Vagina (tissue), 2 donors: ENCODE measurements around the gene SH3YL1.

Experiments
- CTCF ChIP-seq, 3 experiments: fragments of 450-650 bp in 2 of 3; fragments of 200-600 bp in 1 of 3; sonication (generic) in 1 of 3; IDR thresholded peaks; one replicate each; pipeline ENCODE4 v1.5.1; 2017 to 2019; ENCODE audit warnings: antibody characterized with exemption in 3 of 3, mild to moderate bottlenecking in 2 of 3, moderate library complexity in 2 of 3
- POLR2A ChIP-seq, 2 donors: fragments of 450-650 bp; IDR thresholded peaks; one replicate each; pipeline ENCODE4 v1.6.1; 2017; ENCODE audit warnings: antibody characterized with exemption in 2 of 2, mild to moderate bottlenecking in 2 of 2, moderate library complexity in 2 of 2
- POLR2AphosphoS5 ChIP-seq, 2 donors: sonication (generic); formaldehyde crosslinking; IDR thresholded peaks; one replicate each; pipeline ENCODE4 v1.9.0; 2017; ENCODE audit warnings: antibody characterized with exemption in 2 of 2, mild to moderate bottlenecking in 2 of 2, low read depth in 1 of 2; ENCODE audit not compliant: insufficient read depth in 1 of 2

GRCh38 chr2:287471-287885 lies 23.6 kb upstream of the SH3YL1 start:
- no peak for TF ChIP-seq POLR2A (IDR thresholded peaks at IDR 0.05)
- TF ChIP-seq CTCF (IDR thresholded peaks at IDR 0.05) = no peak
- no peak for TF ChIP-seq POLR2AphosphoS5 (IDR thresholded peaks at IDR 0.05; ENCODE audit: insufficient read depth in 1 of 2, low read depth in 1 of 2)
